Retinal pigment epithelial cell (primary cell): ENCODE results near the gene ARHGAP32.

Source experiments
- DNase-seq: peaks from one replicate; pipeline ENCODE4 v3.0.0-alpha.2; 2010; ENCODE audit warnings: low read depth
- H3K4me3 ChIP-seq: 2 replicates; pipeline ENCODE4 v1.5.1; 2011; ENCODE audit warnings: mild to moderate bottlenecking, low read length, control low read depth, moderate library complexity
- CTCF ChIP-seq: conservative IDR thresholded peaks from 2 replicates; pipeline ENCODE4 v1.5.1; 2011; ENCODE audit warnings: low read depth, low read length, control low read depth, inconsistent platforms

Gene ARHGAP32

GRCh38 chr11:129192150-129192549 is at the start of gene ARHGAP32:
Gene ARHGAP32, minus strand, starts transcription at chr11:129192325. Its CDS starts 127 bp downstream, at chr11:129192198.
- no peak for DNase-seq
- H3K4me3 ChIP-seq, result no peak within 1 kb of the TSS
- TF ChIP-seq CTCF, result no peak

- no peak for TF ChIP-seq CTCF
Measured at GRCh38 chr11:129239207-129239606, 47.1 kb upstream of the ARHGAP32 start.

GRCh38 chr11:129237880-129238638 is 45.9 kb upstream of the ARHGAP32 start:
- no peak for TF ChIP-seq CTCF
- no peak overlapping the region for H3K4me3 ChIP-seq
- no peak for DNase-seq

More at GRCh38 chr11:129239207-129239606, 47.1 kb upstream of the ARHGAP32 start:
- no peak overlapping the region for H3K4me3 ChIP-seq
- no peak for DNase-seq

- H3K4me3 ChIP-seq, result no peak overlapping the region
- TF ChIP-seq CTCF, result no peak
- no peak for DNase-seq
Measured at GRCh38 chr11:129237456-129237855, 45.3 kb upstream of the ARHGAP32 start.

GRCh38 chr11:129236850-129237249 is 44.7 kb upstream of the ARHGAP32 start:
- no peak for TF ChIP-seq CTCF
- DNase-seq, result no peak
- no peak overlapping the region for H3K4me3 ChIP-seq

GRCh38 chr11:129234978-129235377 is 42.9 kb upstream of the ARHGAP32 start:
- TF ChIP-seq CTCF, result no peak
- no peak for DNase-seq

GRCh38 chr11:129230006-129230405 is 37.9 kb upstream of the ARHGAP32 start:
- no peak for DNase-seq
- H3K4me3 ChIP-seq, result no peak overlapping the region
- TF ChIP-seq CTCF, result no peak

More at GRCh38 chr11:129234978-129235377, 42.9 kb upstream of the ARHGAP32 start:
- no peak overlapping the region for H3K4me3 ChIP-seq
